Measurements from ENCODE around the gene SLC6A1.

GRCh38 chr3:10956531-10956930, 36.0 kb upstream of the SLC6A1 start:
- no peak for TF ChIP-seq POLR2AphosphoS5 (IDR thresholded peaks at IDR 0.05)
- no peak for TF ChIP-seq CTCF (IDR thresholded peaks at IDR 0.05)
